Activated CD4-positive, alpha-beta T cell treated with anti-CD3 and anti-CD28 coated beads for 4 hours (primary cell): ENCODE measurements around the gene PPP1R26.
"Not testable (repeated sequence)": the region's sequence is repeated elsewhere in the genome, so short reads cannot be mapped to it uniquely, and the experiment has no call there.

Experiments used
- DNase-seq, 2 donors: peaks; one replicate each; pipeline ENCODE4 v3.0.0-alpha.2; 2020

PPP1R26 gene

GRCh38 chr9:135506327-135507103, 26.9 kb downstream of the PPP1R26 start:
- DNase-seq = no peak

GRCh38 chr9:135507104-135508035, 27.8 kb downstream of the PPP1R26 start:
- DNase-seq = no peak

GRCh38 chr9:135508211-135508820, 28.7 kb downstream of the PPP1R26 start:
- no peak for DNase-seq

GRCh38 chr9:135509458-135509857, 29.9 kb downstream of the PPP1R26 start:
- DNase-seq = no peak

GRCh38 chr9:135512241-135512603, 32.6 kb downstream of the PPP1R26 start:
- DNase-seq = no peak

- DNase-seq = no peak
Observed at GRCh38 chr9:135512904-135513303, 33.3 kb downstream of the PPP1R26 start.

- DNase-seq = no peak
Observed at GRCh38 chr9:135513351-135513846, 33.8 kb downstream of the PPP1R26 start.

- DNase-seq = not testable (repeated sequence)
Observed at GRCh38 chr9:135513906-135514305, 34.3 kb downstream of the PPP1R26 start.

- no peak for DNase-seq
Observed at GRCh38 chr9:135514342-135515082, 34.9 kb downstream of the PPP1R26 start.

GRCh38 chr9:135515083-135515951, 35.7 kb downstream of the PPP1R26 start:
- no peak for DNase-seq

GRCh38 chr9:135516132-135516860, 36.7 kb downstream of the PPP1R26 start:
- no peak for DNase-seq

- no peak for DNase-seq
Observed at GRCh38 chr9:135517407-135517822, 37.8 kb downstream of the PPP1R26 start.

GRCh38 chr9:135519179-135519971, 39.8 kb downstream of the PPP1R26 start:
- no peak for DNase-seq

- no peak for DNase-seq
Observed at GRCh38 chr9:135520916-135521607, 41.5 kb downstream of the PPP1R26 start, which contains the start of gene LCN1. Gene LCN1 (plus strand): TSS chr9:135521440. CDS start chr9:135521498, 58 bp downstream.

- DNase-seq = no peak
Observed at GRCh38 chr9:135521608-135522095, 42.1 kb downstream of the PPP1R26 start.

- no peak for DNase-seq
Observed at GRCh38 chr9:135522137-135522877, 42.7 kb downstream of the PPP1R26 start.

- DNase-seq = no peak
Observed at GRCh38 chr9:135522931-135523330, 43.3 kb downstream of the PPP1R26 start.

- no peak for DNase-seq
Observed at GRCh38 chr9:135523521-135524129, 44.0 kb downstream of the PPP1R26 start.
